GM12878 (cell line): ENCODE data around the gene RRP36. TPM values are rescaled to one million over a fixed set of nuclear protein-coding genes. Genes with fewer than 3 reads are reported as not detected.

Experiments used
- CBFB ChIP-seq: IDR thresholded peaks from 2 replicates; pipeline ENCODE4 v1.6.1; 2016; ENCODE audit warnings: antibody characterized with exemption, low read depth
- CBX3 ChIP-seq: fragments of 200-600 bp; sonication (generic); IDR thresholded peaks from 2 replicates; pipeline ENCODE4 v1.6.1; 2016; ENCODE audit warnings: low read depth, borderline replicate concordance
- CUX1 ChIP-seq: IDR thresholded peaks from 2 replicates; pipeline ENCODE4 v1.6.1; 2012; ENCODE audit warnings: improper control_type of control experiment, low read depth, low read length; ENCODE audit not compliant: insufficient replicate concordance
- ESRRA ChIP-seq: IDR thresholded peaks from 2 replicates; pipeline ENCODE4 v1.6.1; 2012; ENCODE audit warnings: mild to moderate bottlenecking, low read length, improper control_type of control experiment
- EZH2 ChIP-seq: IDR thresholded peaks from 2 replicates; pipeline ENCODE4 v1.6.1; 2012; ENCODE audit warnings: low read depth, mild to moderate bottlenecking, control low read depth, inconsistent platforms, low read length, borderline replicate concordance; ENCODE audit not compliant: control insufficient read depth
- HDAC2 ChIP-seq: fragments of 200-600 bp; sonication (generic); IDR thresholded peaks from 2 replicates; pipeline ENCODE4 v1.6.1; 2017
- IKZF2 ChIP-seq, 2 experiments: fragments of 450-650 bp; IDR thresholded peaks; 2 replicates each; pipeline ENCODE4 v1.6.1; 2017; ENCODE audit warnings: mild to moderate bottlenecking in 2 of 2, moderate library complexity in 2 of 2
- KDM1A ChIP-seq: fragments of 200-600 bp; sonication (generic); IDR thresholded peaks from 2 replicates; pipeline ENCODE4 v1.6.1; 2016; ENCODE audit warnings: borderline replicate concordance
- KLF5 ChIP-seq: fragments of 450-650 bp; IDR thresholded peaks from 2 replicates; pipeline ENCODE4 v1.6.1; 2014; ENCODE audit warnings: mild to moderate bottlenecking; ENCODE audit not compliant: partially characterized antibody
- LARP7 ChIP-seq: fragments of 450-650 bp; IDR thresholded peaks from 2 replicates; pipeline ENCODE4 v1.6.1; 2017; ENCODE audit warnings: mild to moderate bottlenecking
- NFYA ChIP-seq: IDR thresholded peaks from 2 replicates; pipeline ENCODE4 v1.6.1; 2011; ENCODE audit warnings: low read depth, mild to moderate bottlenecking, low read length, improper control_type of control experiment, borderline replicate concordance
- NR2C1 ChIP-seq: fragments of 450-650 bp; IDR thresholded peaks from 2 replicates; pipeline ENCODE4 v1.6.1; 2017; ENCODE audit warnings: antibody characterized with exemption, mild to moderate bottlenecking, moderate library complexity
- PBX3 ChIP-seq: IDR thresholded peaks from 2 replicates; pipeline ENCODE4 v1.6.1; 2011; ENCODE audit warnings: mild to moderate bottlenecking, low read depth, low read length, moderate library complexity; ENCODE audit not compliant: insufficient replicate concordance
- POLR2A ChIP-seq: IDR thresholded peaks from 2 replicates; pipeline ENCODE4 v1.6.1; 2011; ENCODE audit warnings: low read depth, mild to moderate bottlenecking, low read length
- REST ChIP-seq: IDR thresholded peaks from 2 replicates; pipeline ENCODE4 v1.6.1; 2012; ENCODE audit warnings: mild to moderate bottlenecking, low read depth, low read length
- RFX5 ChIP-seq: IDR thresholded peaks from 2 replicates; pipeline ENCODE4 v1.6.1; 2011; ENCODE audit warnings: low read depth, low read length, improper control_type of control experiment
- RUNX3 ChIP-seq: IDR thresholded peaks from 2 replicates; pipeline ENCODE4 v1.6.1; 2012; ENCODE audit warnings: low read length, inconsistent platforms
- STAT1 ChIP-seq: fragments of 450-650 bp; conservative IDR thresholded peaks from 2 replicates; pipeline ENCODE4 v1.6.1; 2014; ENCODE audit warnings: antibody characterized with exemption, mild to moderate bottlenecking
- SUZ12 ChIP-seq: fragments of 200-600 bp; sonication (generic); IDR thresholded peaks from one replicate; pipeline ENCODE4 v1.6.1; 2018; ENCODE audit warnings: antibody characterized with exemption, mild to moderate bottlenecking; ENCODE audit not compliant: unreplicated experiment
- TARDBP ChIP-seq: IDR thresholded peaks from 2 replicates; pipeline ENCODE4 v1.6.1; 2016; ENCODE audit warnings: borderline replicate concordance
- ZNF207 ChIP-seq: fragments of 450-650 bp; IDR thresholded peaks from 2 replicates; pipeline ENCODE4 v1.6.1; 2014; ENCODE audit warnings: antibody characterized with exemption, mild to moderate bottlenecking, borderline replicate concordance
- polyA plus RNA-seq, 11 experiments: library from polyadenylated mRNA; depleted of rRNA in 4 of 11; unstranded in 6 of 11; stranded (reverse) in 5 of 11; fragments of >200 nt; fragmentation: Nextera tagmentation in 4 of 11; fragmentation: Illumina TruSeq in 1 of 11; extraction: Ambion mirVana in 4 of 11; extraction: Trizol in 1 of 11; gene quantifications; 1 replicate in 1 of 11; 2 replicates in 10 of 11; pipeline versions ENCODE4 v1.2.1 to v1.2.3, GENCODE V29; 2011 to 2016; ENCODE audit warnings: inconsistent platforms in 2 of 11, missing spikeins in 2 of 11, low read depth in 1 of 11
- total RNA-seq, 4 experiments: library from RNA; depleted of rRNA in 3 of 4; stranded (reverse); fragments of >200 nt in 3 of 4; fragmentation: Illumina TruSeq in 1 of 4; extraction: Trizol in 1 of 4; gene quantifications; 2 replicates each; pipeline versions ENCODE4 v1.2.1 to v1.2.3, GENCODE V29; 2013 to 2021

The RRP36 gene
- total and polyA plus RNA-seq, 10 of the 15 experiments (the other 5 are each of a cell fraction or from before 2014, with no cell fraction given) = 17.6 to 101 (median 69.7) TPM

GRCh38 chr6:43021270-43022047 is at the start of gene RRP36 (continued):
- TF ChIP-seq REST (no peak), KLF5 (no peak), TARDBP (no peak), NR2C1 (peak; percentile 23; the same call in 1 of the 2 replicates), POLR2A (peak; percentile 83), IKZF2 (IDR thresholded peaks at IDR 0.05) (no peak), KDM1A (no peak), PBX3 (peak; percentile 35), STAT1 (no peak), ESRRA (0 out of 2 replicates have a peak, but pooled peaks have one; percentile 27), RUNX3 (peak; percentile 29; the same call in 1 of the 2 replicates), SUZ12 (no peak), LARP7 (peak; percentile 74), RFX5 (no peak), EZH2 (no peak), CUX1 (no peak), ZNF207 (0 out of 2 replicates have a peak, but pooled peaks have one; percentile 23), NFYA (no peak), HDAC2 (no peak), CBFB (0 out of 2 replicates have a peak, but pooled peaks have one; percentile 34), CBX3 (no peak)
